ENCODE measurements around the gene RNF126. TPM values are rescaled to one million over a fixed set of nuclear protein-coding genes. Genes with fewer than 3 reads are reported as not detected.

Gene RNF126
- total RNA-seq, 4 donors from 2014 or later = 96.0 to 118 (median 106) TPM

DNA sequence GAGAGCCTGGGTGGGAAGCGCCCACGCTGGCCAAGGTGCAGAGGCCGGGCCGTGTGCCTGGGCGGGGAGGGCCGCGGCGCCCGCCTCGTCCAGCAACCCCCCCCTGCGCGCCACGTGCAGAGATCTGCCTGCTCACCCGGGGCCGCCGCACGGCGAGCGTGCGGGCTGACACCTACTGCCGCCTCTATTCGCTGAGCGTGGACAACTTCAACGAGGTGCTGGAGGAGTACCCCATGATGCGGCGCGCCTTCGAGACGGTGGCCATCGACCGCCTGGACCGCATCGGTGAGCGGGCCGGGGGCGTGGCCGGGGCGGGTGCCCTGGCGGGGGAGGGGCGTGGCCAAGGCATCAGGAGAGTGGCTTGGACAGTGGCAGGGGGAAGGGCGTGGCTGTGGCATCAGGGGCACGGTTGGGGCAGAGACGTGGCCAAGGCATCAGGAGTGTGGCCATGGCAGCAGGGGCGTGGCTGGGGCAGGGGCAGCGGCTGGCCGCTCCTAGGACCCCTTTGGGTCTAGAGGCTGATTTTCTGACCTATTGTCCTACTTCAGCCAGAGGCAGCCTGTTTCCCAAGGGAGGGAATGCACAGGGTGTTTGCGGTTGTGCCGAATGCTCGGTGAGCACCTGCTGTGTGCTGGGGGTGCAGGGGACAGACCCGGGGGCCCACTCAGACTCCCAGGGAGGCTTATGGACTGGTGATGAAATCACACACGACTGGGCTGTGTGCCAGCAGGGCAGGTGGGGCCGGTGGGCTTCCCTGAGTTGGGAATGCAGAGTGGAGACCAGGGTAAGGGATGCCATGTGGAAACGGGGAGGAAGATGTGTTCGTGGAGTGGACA, 49.1 kb downstream of the RNF126 start:
- H3K27ac ChIP-seq = no peak overlapping the region
- H3K4me3 ChIP-seq = no peak overlapping the region
- peaks cover 10% of the 10 kb centered on the region for H3K27me3 ChIP-seq
- no peak for DNase-seq (ENCODE audit: low spot score in 2 of 2)
- H3K36me3 ChIP-seq = peaks cover 18% of the 10 kb centered on the region
- peaks cover 31% of the 10 kb centered on the region for H3K4me1 ChIP-seq
- WGBS = 80% methylated on average over 37 of the region's 54 CpGs
- H3K9me3 ChIP-seq = no peaks in the 10 kb centered on the region
- TF ChIP-seq, protein P1, sequence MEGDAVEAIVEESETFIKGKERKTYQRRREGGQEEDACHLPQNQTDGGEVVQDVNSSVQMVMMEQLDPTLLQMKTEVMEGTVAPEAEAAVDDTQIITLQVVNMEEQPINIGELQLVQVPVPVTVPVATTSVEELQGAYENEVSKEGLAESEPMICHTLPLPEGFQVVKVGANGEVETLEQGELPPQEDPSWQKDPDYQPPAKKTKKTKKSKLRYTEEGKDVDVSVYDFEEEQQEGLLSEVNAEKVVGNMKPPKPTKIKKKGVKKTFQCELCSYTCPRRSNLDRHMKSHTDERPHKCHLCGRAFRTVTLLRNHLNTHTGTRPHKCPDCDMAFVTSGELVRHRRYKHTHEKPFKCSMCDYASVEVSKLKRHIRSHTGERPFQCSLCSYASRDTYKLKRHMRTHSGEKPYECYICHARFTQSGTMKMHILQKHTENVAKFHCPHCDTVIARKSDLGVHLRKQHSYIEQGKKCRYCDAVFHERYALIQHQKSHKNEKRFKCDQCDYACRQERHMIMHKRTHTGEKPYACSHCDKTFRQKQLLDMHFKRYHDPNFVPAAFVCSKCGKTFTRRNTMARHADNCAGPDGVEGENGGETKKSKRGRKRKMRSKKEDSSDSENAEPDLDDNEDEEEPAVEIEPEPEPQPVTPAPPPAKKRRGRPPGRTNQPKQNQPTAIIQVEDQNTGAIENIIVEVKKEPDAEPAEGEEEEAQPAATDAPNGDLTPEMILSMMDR (IDR thresholded peaks at IDR 0.05) = no peak
- no peak for TF ChIP-seq EP300 (IDR thresholded peaks at IDR 0.05)
- TF ChIP-seq POLR2A (IDR thresholded peaks at IDR 0.05) = no peak
- no peak for TF ChIP-seq POLR2AphosphoS5 (IDR thresholded peaks at IDR 0.05)

DNA sequence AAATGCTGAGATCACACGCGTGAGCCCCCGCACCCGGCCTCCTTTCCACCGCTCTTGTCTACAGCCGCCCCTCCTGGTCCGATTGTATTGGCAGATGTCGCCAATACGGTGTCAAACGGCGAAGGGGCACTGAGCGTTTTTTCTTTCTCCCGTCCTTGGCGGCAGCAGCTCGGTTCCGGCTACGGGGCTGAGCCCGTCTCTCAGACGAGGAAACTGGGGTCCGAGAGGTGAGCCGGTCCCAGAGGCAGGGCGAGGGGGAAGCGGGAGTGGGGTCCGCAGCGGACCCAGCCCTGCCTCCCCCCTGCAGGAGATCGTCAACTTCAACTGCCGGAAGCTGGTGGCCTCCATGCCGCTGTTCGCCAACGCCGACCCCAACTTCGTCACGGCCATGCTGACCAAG, 50.1 kb downstream of the RNF126 start:
- no peak for DNase-seq (ENCODE audit: low spot score in 2 of 2)
- H3K36me3 ChIP-seq = peaks cover 8% of the 10 kb centered on the region
- WGBS = 92% methylated on average over 31 of the region's 33 CpGs
- TF ChIP-seq POLR2A (IDR thresholded peaks at IDR 0.05) (no peak), EP300 (IDR thresholded peaks at IDR 0.05) (no peak), POLR2AphosphoS5 (IDR thresholded peaks at IDR 0.05) (no peak)
- TF ChIP-seq, protein P1 (IDR thresholded peaks at IDR 0.05) = no peak
- no peak overlapping the region for H3K4me3 ChIP-seq
- H3K27ac ChIP-seq = no peak overlapping the region
- peaks cover 33% of the 10 kb centered on the region for H3K4me1 ChIP-seq
- no peaks in the 10 kb centered on the region for H3K9me3 ChIP-seq
- H3K27me3 ChIP-seq = peaks cover 16% of the 10 kb centered on the region

DNA sequence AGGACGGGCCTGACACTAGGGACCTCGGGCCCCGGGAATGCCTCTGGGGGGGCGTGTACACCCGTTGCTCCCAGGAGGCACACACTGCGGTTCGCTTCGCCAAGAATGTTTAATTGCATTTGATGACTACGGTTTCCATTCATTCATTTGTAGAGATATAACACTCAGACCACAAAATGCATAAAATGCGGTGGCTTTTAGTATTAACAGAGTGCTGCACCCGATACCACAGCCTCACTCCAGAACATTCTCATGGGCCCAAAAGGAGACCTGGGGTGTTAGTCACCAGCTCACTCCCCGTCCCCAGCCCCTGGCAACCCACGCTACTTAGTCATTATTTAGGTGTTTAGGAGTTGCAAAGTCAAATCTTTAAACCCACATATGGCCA, 51.5 kb downstream of the RNF126 start:
- H3K27me3 ChIP-seq = peaks cover 11% of the 10 kb centered on the region
- peak overlapping the region; percentile 28 for H3K4me3 ChIP-seq
- WGBS = 81% methylated on average over 4 of the region's 13 CpGs
- TF ChIP-seq EP300 (IDR thresholded peaks at IDR 0.05) = no peak
- no peak for TF ChIP-seq POLR2A (IDR thresholded peaks at IDR 0.05)
- no peak for TF ChIP-seq POLR2AphosphoS5 (IDR thresholded peaks at IDR 0.05)
- TF ChIP-seq, protein P1 (IDR thresholded peaks at IDR 0.05) = no peak
- DNase-seq (ENCODE audit: low spot score in 2 of 2) = no peak
- H3K4me1 ChIP-seq = peaks cover 30% of the 10 kb centered on the region
- no peak overlapping the region for H3K27ac ChIP-seq
- no peaks in the 10 kb centered on the region for H3K36me3 ChIP-seq
- H3K9me3 ChIP-seq = no peaks in the 10 kb centered on the region

DNA sequence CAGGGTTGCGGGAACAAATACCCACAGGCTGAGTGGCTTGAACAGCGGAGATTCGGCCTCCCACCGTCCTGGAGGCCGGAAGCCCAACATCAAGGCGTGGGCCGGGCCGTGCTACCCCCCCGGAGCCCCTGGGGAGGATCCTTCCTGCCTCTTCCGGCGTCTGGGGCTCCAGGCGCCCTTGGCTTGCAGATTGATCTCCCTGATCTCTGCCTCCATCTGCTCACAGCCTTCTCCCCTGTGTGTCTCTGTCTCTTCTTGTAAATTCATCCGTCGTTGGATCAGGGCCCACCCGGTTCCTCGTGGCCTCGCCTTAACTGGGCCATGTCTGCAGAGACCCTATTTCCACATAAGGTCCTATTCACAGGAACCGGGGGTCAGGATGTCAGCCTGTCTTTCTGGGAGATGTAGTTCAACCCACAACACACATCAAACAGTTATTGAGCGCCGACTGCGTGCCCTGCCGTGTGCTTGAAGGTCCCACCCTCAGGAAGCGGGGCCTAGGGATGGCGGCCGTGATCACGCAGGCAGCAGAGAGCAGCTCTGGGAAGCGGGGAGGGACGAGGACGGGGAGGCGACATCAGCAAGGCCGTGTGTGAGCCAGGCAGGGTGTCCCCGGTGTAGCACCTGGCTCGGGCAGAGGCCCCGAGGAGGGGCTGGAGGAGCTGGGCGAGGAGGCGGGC, 52.1 kb downstream of the RNF126 start:
- peak overlapping the region; percentile 18 for H3K27ac ChIP-seq

More for the DNA sequence above, 52.1 kb downstream of the RNF126 start:
- peak overlapping the region; percentile 28 for H3K4me3 ChIP-seq
- TF ChIP-seq, protein P1 (IDR thresholded peaks at IDR 0.05) = no peak
- TF ChIP-seq EP300 (IDR thresholded peaks at IDR 0.05) (no peak), POLR2A (IDR thresholded peaks at IDR 0.05) (no peak), POLR2AphosphoS5 (IDR thresholded peaks at IDR 0.05) (no peak)
- peaks cover 27% of the 10 kb centered on the region for H3K4me1 ChIP-seq
- H3K27me3 ChIP-seq = peaks cover 11% of the 10 kb centered on the region
- H3K9me3 ChIP-seq = no peaks in the 10 kb centered on the region
- no peaks in the 10 kb centered on the region for H3K36me3 ChIP-seq
- WGBS = 22% methylated on average over 29 of the region's 36 CpGs
- no peak for DNase-seq (ENCODE audit: low spot score in 2 of 2)
